ENCODE results near the gene SELENOS.

DNA sequence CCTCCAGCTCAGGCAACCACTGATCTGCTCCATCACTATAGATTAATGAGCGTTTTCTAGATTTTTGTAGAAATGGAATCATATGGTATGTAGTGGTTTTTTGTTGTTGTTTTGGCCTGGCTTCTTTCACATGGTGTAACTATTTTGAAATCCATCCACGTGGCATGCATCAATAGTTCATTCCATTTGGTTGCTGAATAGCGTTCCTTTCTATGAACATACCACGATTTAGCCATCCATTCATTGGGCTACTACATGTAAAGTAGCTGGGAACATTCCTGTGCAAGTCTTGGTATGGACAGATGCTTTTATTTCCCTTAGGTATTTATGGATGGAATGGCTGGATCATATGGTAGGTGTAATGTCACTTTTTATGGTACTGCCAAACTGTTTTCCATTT, 14.7 kb downstream of the SELENOS start:
- no peak for TF ChIP-seq POLR2AphosphoS5 (IDR thresholded peaks at IDR 0.05)
- TF ChIP-seq POLR2A (IDR thresholded peaks at IDR 0.05) = no peak

Data from suprapubic skin (tissue), 4 donors.